ENCODE measurements around the gene ACACA.

The ACACA gene

DNA sequence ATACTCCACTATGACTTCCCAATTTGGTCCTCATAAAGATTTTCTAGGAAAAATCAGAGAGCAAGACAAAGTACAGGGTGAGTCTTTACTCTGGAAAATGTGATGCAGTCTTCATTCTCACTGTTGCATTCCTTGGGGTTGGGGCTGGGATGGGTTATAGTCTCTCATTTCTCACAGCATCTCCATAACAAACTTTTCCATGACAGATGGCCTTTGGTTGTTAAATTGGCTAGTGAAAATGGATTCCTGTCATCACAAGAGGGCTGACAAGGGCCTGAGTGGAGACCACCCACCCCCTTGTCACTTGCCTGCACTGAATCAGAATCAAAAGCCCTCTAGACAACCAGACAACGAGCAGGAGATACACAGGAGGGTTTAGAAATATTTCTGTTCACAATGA is 283.2 kb downstream of the ACACA start:
- DNase-seq, result peak; percentile 27

GRCh38 chr17:37121616-37122015 is 285.0 kb downstream of the ACACA start:
- DNase-seq, result no peak

DNA sequence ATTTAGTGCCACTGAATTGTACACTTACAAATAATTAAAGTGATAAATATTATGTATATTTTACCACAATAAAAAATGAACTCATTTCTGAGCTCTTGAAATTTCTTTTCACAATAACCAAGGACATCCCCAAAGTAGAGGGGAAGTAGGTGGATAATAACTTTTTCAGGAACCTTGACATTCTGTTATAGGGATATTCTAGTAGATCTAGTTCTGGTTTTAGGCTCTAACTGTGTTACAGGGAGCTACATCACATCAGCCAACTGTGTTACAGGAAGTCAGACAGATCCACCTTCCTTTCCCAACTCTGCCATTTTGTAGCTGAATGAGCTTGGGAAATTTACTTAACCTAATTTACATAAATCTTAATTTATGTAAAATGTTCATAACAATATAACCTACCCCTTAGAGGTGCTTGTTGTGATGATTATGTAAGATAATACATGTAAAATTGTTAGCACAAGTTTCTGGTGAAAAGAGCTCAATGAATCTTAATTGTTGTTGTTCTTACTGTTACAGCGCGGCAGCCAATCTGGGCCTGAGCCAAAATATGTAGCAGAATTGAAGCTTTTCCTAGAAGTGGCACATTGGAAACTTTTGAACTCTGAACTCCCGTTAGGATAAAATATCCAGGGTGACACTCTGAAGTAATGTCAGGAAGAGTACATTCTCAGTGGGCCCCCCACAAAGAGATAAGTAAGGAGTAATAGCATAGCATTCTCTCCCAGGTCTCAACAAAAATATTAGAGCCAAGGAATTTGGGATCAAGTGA is 288.1 kb downstream of the ACACA start:
- no peak for DNase-seq

DNA sequence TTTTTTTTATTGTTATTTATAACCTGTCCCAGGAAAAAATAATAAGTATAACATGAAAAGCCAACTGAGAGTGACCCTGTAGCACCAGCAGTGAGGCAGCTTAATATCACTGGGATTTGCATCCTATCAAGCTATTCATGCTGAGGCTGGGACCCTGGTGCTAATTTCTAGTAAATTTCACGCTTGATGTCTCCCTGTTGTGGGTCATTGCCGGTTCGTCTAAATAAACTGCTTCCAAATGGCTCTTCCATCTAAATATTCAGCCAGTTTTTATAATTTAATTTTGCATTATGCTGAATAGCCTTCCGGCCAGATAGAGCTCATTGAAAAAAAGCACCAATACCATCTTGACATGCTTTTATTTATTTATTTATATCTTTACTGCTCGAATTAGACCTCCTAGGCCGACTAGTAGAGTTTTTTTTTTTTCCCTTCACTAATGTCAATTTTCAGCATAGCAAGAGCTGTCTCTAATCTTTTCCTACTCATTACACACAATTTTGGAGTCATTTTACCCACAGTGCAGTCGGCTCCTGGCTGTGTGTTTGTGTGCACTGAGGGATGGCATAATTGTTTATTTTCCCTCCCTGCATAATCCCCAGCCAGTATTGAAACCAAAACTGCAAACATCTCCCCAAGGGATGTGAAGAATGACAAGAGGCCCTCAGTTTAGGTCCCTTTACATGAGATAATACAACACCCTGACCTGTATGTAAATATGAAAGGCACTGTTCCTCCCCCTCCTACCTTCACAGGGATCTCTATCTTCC is 289.1 kb downstream of the ACACA start:
- DNase-seq, result no peak

DNA sequence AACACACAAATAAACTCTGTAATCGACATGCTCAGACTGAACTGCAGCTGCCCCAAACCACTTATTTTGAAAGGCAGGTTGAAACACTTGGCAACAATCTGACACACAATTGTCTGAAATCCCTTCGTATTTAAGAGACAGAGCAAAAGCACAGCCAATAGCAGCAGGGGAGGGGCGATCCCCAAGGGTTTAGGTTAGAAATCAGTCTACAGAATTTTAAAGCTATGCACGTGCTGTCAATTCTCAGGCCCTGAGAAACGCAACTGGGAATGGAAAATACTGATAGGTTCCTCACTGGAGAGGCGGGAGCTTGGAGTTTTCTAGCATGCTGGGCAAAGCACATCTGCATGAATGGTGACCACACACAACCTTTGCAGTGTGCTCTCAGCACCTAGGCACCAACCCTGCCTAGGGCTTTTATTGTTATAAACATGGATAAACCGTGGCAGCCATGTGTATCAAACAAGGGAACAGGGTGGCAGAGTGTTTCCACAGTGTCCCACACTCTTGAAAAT is 289.9 kb downstream of the ACACA start:
- no peak for DNase-seq

DNA sequence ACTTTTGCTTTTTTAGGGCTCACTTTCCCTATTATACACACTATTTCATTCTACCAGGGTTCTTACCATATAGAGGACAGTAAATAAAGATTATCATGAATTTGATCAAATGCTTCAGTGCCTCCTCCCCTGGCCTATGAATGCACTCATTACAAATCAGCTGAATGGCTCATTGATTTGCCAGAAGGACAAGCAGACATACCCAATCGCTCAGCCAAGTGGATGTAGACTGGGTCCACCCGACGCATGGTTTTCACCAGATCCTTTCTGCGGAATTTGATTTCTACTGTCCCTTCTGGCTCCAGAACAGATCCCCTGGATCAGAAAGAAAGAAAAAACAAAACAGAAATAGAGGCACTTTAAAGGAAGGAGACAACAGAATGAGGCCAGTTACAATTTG is 295.3 kb downstream of the ACACA start:
- DNase-seq, result no peak

- no peak for DNase-seq
Measured at GRCh38 chr17:37110746-37111145, 295.9 kb downstream of the ACACA start.

GRCh38 chr17:37109731-37110710 is 296.6 kb downstream of the ACACA start:
- DNase-seq, result no peak

DNA sequence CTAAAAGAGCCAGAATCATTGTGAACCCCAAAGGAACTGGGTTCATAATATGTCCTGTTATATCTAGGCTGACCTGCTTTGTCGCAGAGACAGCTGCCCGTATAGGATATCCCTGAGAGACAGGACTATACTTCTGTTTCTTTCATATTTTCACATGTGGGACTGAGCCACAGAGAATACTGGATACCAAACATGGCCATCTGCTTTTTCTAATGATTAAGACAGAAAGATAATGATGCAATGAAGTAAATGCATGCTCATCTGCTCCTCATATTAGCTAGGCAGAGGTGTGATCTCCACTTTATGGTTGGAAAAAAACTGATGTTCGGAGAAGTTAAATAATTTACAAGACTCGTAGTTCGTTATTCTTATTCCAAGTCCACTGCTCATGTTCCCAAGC is 297.5 kb downstream of the ACACA start:
- no peak for DNase-seq

DNA sequence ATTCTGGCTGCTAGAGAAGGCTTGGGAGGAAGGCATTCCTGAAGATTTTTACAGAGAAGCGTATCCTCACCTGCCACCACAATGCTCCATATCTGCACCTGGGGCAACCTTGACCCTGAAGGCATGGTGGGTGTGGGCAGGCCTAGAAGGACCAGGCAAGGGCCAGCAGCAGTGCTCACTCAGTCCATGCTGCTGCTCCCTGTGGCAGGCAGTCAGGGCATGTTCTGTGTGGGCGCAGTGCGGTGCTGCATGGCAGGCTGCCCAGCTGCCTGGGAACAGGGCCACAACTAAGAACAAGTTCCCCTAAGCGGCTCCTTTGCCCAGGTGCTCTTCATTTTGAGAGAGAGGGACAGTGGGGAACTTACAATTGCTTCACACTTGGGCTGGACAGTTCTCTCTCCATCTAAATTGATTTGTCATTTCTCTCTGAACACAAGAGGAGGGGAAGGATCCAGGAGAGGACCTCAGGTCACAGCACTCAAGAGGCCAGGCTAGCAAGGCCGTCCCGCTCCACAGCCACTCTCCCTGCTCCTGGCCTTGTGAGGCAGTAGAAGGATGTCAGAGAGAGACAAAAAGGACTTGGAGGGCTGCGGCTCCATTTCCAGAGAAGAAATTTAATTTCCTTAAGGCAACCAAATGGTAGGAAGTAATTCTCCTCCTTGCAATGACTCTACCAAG is 299.1 kb downstream of the ACACA start:
- DNase-seq, result peak; percentile 72

DNA sequence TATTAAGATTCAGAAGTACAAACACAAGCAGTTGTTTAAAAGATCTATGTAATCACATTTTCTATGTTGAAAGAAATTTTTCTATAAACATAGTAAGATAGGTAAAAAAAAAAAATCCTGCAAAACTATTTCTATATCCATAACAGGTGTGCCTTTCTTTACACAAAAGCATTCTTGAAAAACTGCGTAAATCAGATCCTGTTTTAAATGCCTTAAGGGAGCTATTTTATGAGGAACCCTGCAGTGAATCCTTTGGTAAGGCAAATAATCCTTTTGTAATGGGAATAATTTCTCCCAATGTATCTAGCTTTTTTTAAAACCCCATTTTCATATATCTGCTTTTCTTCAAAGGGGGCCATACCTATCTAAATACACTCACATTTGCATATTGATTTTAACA is 300.6 kb downstream of the ACACA start:
- no peak for DNase-seq

DNA sequence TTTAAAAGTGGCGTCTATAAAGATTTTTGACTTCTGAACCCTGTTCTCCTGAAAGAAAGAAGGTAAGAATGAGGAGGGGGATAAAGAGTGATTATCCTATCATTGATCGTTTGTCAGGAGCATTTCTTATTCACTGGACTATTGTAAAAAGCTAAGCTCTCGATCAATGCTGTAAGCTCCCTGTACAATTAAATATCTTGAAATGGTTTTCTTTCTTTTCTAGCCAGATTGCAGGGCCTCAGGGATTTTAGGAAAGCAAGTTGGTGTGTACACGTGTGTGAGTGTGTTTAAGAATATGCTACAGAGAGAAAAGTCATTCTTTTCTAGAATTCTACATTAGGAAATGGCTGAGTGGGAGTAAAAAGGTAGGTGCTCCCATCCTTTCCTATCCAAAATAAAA is 303.4 kb downstream of the ACACA start:
- DNase-seq, result no peak

GRCh38 chr17:37101306-37101705 is 305.3 kb downstream of the ACACA start:
- DNase-seq, result no peak

- DNase-seq, result no peak
Measured at GRCh38 chr17:37100231-37100630, 306.4 kb downstream of the ACACA start.

GRCh38 chr17:37098910-37099664 is 307.5 kb downstream of the ACACA start:
- no peak for DNase-seq

- no peak for DNase-seq
Measured at GRCh38 chr17:37098152-37098551, 308.5 kb downstream of the ACACA start.

DNA sequence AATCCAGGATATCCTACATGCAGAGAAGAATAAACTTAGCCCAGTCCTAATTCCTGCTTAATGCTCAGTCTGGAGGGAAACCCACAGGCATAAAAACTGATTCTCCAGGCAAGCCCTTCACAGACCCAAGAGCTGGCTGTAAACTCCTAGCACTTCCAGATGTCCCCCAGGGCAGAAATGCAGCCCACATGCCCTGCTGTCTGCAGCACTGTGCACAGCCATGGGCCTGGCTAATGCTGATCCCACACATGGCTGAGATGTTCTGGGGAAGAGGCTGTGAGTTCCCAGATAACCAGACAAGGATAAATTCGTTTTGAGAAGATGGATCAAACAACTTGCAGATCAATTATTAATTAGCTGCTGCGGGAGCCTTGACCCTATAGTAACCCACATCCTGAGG is 309.5 kb downstream of the ACACA start:
- DNase-seq, result no peak

DNA sequence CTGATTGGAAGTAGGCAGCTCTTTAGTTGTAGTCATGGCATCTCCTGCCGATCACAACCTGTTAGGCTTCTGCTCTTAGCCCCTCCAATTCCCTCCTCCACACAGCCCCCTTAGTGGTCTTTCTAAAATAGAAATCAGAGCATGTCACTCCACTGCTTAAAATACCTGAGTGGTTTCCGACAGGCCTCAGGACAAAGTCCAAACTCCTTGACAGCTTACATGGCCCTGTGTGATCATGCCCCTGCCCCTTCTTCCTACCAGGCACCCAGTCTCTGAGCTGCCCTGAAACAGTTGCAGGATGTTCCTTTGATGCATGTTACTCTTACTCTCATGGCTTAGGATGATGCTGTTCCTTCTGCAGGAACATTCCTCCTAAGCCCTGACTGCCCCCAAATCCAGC is 310.6 kb downstream of the ACACA start:
- DNase-seq, result no peak

- no peak for DNase-seq
Measured at GRCh38 chr17:37094391-37094790, 312.2 kb downstream of the ACACA start.

- no peak for DNase-seq
Measured at GRCh38 chr17:37092701-37093100, 313.9 kb downstream of the ACACA start.

- no peak for DNase-seq
Measured at GRCh38 chr17:37092071-37092470, 314.6 kb downstream of the ACACA start.

DNA sequence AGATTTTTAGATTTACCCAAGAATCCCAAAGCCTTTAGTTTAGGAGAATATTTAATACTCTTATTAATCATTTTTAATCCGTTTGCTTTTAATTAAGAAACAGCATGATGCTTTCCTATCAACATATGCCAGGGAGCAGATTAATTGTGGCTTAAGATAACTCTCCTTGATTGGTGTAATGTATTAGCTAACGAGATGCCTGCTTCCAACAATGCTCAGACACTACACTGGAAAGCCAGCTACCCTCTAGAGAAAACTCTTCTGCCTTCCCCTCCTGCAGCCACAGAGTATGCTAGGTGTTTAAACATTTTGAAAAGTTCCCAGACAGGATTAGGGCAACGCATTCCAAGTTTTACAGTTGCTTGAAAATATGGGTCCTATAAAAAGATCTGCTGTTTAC is 315.7 kb downstream of the ACACA start:
- DNase-seq, result no peak
